Measurements from ENCODE around the gene SEMA4G. TPM values are rescaled to one million over a fixed set of nuclear protein-coding genes. Genes with fewer than 3 reads are reported as not detected.

The SEMA4G gene
- total RNA-seq, 1 experiment from 2014 or later = 4.7 TPM

GRCh38 chr10:101000915-101001658 is 31.8 kb downstream of the SEMA4G start:
- ChIA-PET POLR2A (no interaction called here), CTCF (no interaction called here)
- in situ Hi-C loops (cut with HindIII; ENCODE audit: low pct_unique_long_range_greater_than_20kb, low sequenced_read_pairs) (no loop called here), intact Hi-C loops (cut with micrococcal nuclease; ENCODE audit: unreplicated experiment) (no loop called here)
- BruUV-seq (replicated peaks) = TSS peak; percentile 66
- H3K27me3 ChIP-seq (ENCODE audit: control insufficient read depth, insufficient read depth, low read length) = no peaks in the 10 kb centered on the region
- H3K36me3 ChIP-seq (ENCODE audit: control insufficient read depth, insufficient read depth, low read length) = peaks cover 11% of the 10 kb centered on the region; the same call in 1 of the 2 replicates
- H3K4me1 ChIP-seq (ENCODE audit: control insufficient read depth, insufficient read depth, low read length) = peaks cover 31% of the 10 kb centered on the region
- TF ChIP-seq TCF7L2 (IDR thresholded peaks at IDR 0.05; ENCODE audit: low read depth, low read length) (no peak), POLR2AphosphoS5 (IDR thresholded peaks at IDR 0.05; ENCODE audit: low read depth, low read length) (no peak), CTCF (IDR thresholded peaks at IDR 0.05) (no peak), SIN3A (IDR thresholded peaks at IDR 0.05; ENCODE audit: borderline replicate concordance, insufficient read depth, low read depth, low read length) (no peak), REST (IDR thresholded peaks at IDR 0.05; ENCODE audit: insufficient read depth in 1 of 2, low read depth in 2 of 2, low read length in 1 of 2) (no peak)
- no peak for DNase-seq (ENCODE audit: low read depth, low spot score)
- peak overlapping the region; percentile 92 for H3K27ac ChIP-seq (ENCODE audit: low read length)
- no peak for ATAC-seq
- H3K9me3 ChIP-seq (ENCODE audit: control insufficient read depth, insufficient read depth, low read depth, low read length) = no peaks in the 10 kb centered on the region
- peak overlapping the region; percentile 71 to 74; a peak in 2 of 4 replicates for H3K4me3 ChIP-seq (ENCODE audit: low read depth in 2 of 2, low read length in 2 of 2)

GRCh38 chr10:101001659-101002035 is 32.3 kb downstream of the SEMA4G start:
- H3K36me3 ChIP-seq (ENCODE audit: control insufficient read depth, insufficient read depth, low read length) = peaks cover 11% of the 10 kb centered on the region; the same call in 1 of the 2 replicates
- H3K4me1 ChIP-seq (ENCODE audit: control insufficient read depth, insufficient read depth, low read length) = peaks cover 25% of the 10 kb centered on the region
- POLR2A ChIA-PET = no interaction called here
- CTCF ChIA-PET = no interaction called here
- BruUV-seq (replicated peaks) = no TSS peak
- ATAC-seq = no peak
- intact Hi-C loops (cut with micrococcal nuclease; ENCODE audit: unreplicated experiment) (no loop called here), in situ Hi-C loops (cut with HindIII; ENCODE audit: low pct_unique_long_range_greater_than_20kb, low sequenced_read_pairs) (no loop called here)
- no peak overlapping the region for H3K4me3 ChIP-seq (ENCODE audit: low read depth in 2 of 2, low read length in 2 of 2)
- H3K9me3 ChIP-seq (ENCODE audit: control insufficient read depth, insufficient read depth, low read depth, low read length) = no peaks in the 10 kb centered on the region
- no peak for DNase-seq (ENCODE audit: low read depth, low spot score)
- no peak overlapping the region; the same call in 1 of the 2 replicates for H3K27ac ChIP-seq (ENCODE audit: low read length)
- no peaks in the 10 kb centered on the region for H3K27me3 ChIP-seq (ENCODE audit: control insufficient read depth, insufficient read depth, low read length)
- no peak for TF ChIP-seq TCF7L2 (IDR thresholded peaks at IDR 0.05; ENCODE audit: low read depth, low read length)
- no peak for TF ChIP-seq SIN3A (IDR thresholded peaks at IDR 0.05; ENCODE audit: borderline replicate concordance, insufficient read depth, low read depth, low read length)
- no peak for TF ChIP-seq POLR2AphosphoS5 (IDR thresholded peaks at IDR 0.05; ENCODE audit: low read depth, low read length)
- no peak for TF ChIP-seq REST (IDR thresholded peaks at IDR 0.05; ENCODE audit: insufficient read depth in 1 of 2, low read depth in 2 of 2, low read length in 1 of 2)
